Stimulated activated CD8-positive, alpha-beta memory T cell treated with anti-CD3 and anti-CD28 coated beads, Interleukin-7, amount 100 ng/mL, for 1 hour (primary cell): ENCODE measurements around the gene ZNF410.
A peak's percentile ranks its signal among the peaks of the same experiment; 100 is the strongest.
"Not testable (repeated sequence)": the region's sequence is repeated elsewhere in the genome, so short reads cannot be mapped to it uniquely, and the experiment has no call there.

Experiments
- DNase-seq, 2 donors: peaks; one replicate each; pipeline ENCODE4 v3.0.0-alpha.2; 2020; ENCODE audit warnings: low read depth in 2 of 2

The ZNF410 gene

GRCh38 chr14:73887318-73887616 lies 608 bp downstream of the ZNF410 start:
- DNase-seq: no peak

GRCh38 chr14:73887694-73888459 lies 1.2 kb downstream of the ZNF410 start:
- DNase-seq: no peak

- DNase-seq: no peak
These were observed 1.7 kb downstream of the ZNF410 start for GRCh38 chr14:73888460-73888725.

GRCh38 chr14:73888971-73889370 lies 2.3 kb downstream of the ZNF410 start:
- DNase-seq: no peak

GRCh38 chr14:73889376-73889775 lies 2.7 kb downstream of the ZNF410 start:
- DNase-seq: no peak

GRCh38 chr14:73894180-73894687 lies 7.6 kb downstream of the ZNF410 start:
- DNase-seq: not testable (repeated sequence)

GRCh38 chr14:73895939-73896338 lies 9.3 kb downstream of the ZNF410 start:
- DNase-seq: no peak

- DNase-seq: no peak
These were observed 9.9 kb downstream of the ZNF410 start for GRCh38 chr14:73896521-73896920.

- no peak for DNase-seq
These were observed 16.4 kb downstream of the ZNF410 start for GRCh38 chr14:73903028-73903427.

GRCh38 chr14:73909681-73910080 lies 23.0 kb downstream of the ZNF410 start:
- no peak for DNase-seq

GRCh38 chr14:73913256-73913655 lies 26.6 kb downstream of the ZNF410 start:
- DNase-seq: no peak

- DNase-seq: no peak
These were observed 29.7 kb downstream of the ZNF410 start for GRCh38 chr14:73916324-73916723.

- DNase-seq: not testable (repeated sequence)
These were observed 32.8 kb downstream of the ZNF410 start for GRCh38 chr14:73919457-73919856.

- DNase-seq: no peak
These were observed 37.7 kb downstream of the ZNF410 start for GRCh38 chr14:73924337-73924736.

- no peak for DNase-seq
These were observed 49.0 kb downstream of the ZNF410 start for GRCh38 chr14:73935666-73936065.

- no peak for DNase-seq
These were observed 49.9 kb downstream of the ZNF410 start for GRCh38 chr14:73936548-73936947.

- no peak for DNase-seq
These were observed 50.4 kb downstream of the ZNF410 start for GRCh38 chr14:73937012-73937411.

GRCh38 chr14:73942180-73942579 lies 55.5 kb downstream of the ZNF410 start:
- DNase-seq: no peak

GRCh38 chr14:73943083-73943482 lies 56.4 kb downstream of the ZNF410 start:
- DNase-seq: no peak

- DNase-seq: no peak
These were observed 57.9 kb downstream of the ZNF410 start for GRCh38 chr14:73944432-73945158.

GRCh38 chr14:73945159-73945670 lies 58.6 kb downstream of the ZNF410 start:
- DNase-seq: no peak

GRCh38 chr14:73949752-73950734 lies 63.4 kb downstream of the ZNF410 start, which contains the start of the genes COQ6 and FAM161B:
Gene COQ6, plus strand, starts transcription at chr14:73950302. Its CDS starts 31 bp downstream, at chr14:73950333.
Gene FAM161B, minus strand, starts transcription at chr14:73950094. Its CDS starts 68 bp downstream, at chr14:73950026.
- peak; percentile 77 to 79 for DNase-seq
